HG03520 (cell line): ENCODE measurements around the gene TEX29.

Experiments
- ATAC-seq: cut with Tn5 transposase; IDR thresholded peaks from one replicate; pipeline ENCODE4 v1.9.1; 2021; ENCODE audit warnings: mild to moderate bottlenecking, moderate library complexity; ENCODE audit not compliant: unreplicated experiment

TEX29 gene

DNA sequence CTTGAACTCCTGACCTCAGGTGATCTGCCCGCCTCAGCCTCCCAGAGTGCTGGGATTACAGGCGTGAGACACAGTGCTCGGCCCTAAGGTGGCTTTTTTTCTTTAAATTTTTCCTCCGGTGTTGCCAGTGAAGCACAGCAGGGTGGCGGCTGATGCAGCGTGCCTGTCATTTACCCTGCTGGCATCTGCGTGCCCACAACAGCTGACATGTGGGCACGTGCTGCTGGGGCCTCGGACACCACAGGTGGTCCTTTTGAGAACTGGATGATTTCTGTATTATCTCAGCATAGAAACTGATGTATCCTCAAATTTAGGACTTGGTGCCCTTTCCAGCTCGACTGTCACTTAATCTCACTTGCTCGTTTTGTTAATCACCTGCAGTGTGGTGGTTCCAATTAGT is 31.2 kb upstream of the TEX29 start:
- ATAC-seq: no peak

DNA sequence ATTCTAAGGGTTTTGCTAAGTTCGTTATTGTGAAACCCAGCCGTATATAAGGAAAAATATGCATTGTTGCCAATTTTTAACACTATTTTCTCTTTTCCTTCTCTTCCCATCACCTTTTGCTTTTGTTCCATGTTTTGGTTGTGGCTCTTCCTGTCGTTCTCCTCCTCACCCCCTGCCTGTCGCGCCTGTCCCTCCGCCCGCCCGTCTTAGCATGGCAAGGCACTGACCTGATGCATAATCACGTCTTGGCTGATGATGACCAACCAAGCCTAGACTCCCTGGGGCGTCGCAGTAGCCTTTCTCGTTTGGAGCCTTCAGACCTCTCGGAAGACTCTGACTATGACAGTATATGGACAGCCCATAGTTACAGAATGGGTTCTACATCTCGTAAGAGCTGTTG is 28.5 kb upstream of the TEX29 start:
- ATAC-seq: no peak

DNA sequence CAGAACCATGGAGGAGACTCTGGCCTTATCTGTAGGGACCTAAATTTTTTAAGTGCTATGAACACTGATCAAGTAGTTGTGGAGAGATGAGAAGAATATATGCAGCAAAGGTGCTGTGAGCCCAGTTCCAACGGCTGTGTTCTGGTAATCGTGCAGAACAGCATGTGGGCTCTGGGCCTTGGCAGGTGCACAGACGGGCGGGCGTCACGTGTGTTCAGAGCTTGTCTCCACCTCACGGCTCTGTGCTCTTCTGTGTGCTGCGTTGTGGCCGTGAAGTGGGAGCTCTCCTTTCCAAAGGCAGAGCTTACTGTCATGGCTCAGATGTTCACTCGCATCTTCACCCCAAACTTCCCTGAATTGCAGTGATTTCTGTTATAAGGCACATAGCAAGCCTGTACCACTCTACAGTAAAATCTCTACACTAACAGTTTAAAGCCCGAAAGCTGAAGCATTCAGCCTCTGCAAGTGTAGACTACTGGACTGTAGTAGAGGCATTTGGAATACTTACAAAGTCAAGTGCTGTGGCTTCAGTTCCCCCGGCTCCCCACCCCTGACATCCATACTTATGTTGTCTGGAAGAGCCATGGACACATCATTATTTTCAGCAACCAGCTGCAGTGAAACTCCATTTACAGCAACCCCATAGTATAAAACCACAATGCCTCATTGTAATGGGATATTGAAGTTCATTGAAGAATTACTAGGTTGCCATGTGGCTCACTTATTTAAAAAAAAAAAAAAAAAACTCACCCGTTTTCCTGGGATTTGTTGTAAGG is 27.5 kb upstream of the TEX29 start:
- ATAC-seq: no peak

DNA sequence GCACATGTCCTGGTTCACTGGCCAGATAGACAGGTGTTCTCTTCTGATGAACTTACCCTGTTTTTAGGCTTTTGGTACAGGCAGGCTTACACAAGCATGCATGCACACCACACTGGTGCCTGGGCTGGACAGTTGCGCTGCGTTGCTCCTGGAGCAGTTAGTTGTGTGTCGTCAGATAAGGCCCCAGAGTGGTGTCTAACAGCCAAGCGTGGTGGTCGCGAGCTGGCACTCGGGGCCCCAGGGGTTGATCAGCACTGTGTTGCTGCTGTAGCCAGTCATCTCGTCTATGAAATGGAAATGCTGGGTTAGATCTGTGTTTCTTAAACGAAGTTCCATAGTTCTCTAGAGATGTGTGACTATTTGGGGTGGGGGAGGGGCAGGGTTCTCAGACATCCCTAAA is 24.6 kb upstream of the TEX29 start:
- ATAC-seq: no peak

DNA sequence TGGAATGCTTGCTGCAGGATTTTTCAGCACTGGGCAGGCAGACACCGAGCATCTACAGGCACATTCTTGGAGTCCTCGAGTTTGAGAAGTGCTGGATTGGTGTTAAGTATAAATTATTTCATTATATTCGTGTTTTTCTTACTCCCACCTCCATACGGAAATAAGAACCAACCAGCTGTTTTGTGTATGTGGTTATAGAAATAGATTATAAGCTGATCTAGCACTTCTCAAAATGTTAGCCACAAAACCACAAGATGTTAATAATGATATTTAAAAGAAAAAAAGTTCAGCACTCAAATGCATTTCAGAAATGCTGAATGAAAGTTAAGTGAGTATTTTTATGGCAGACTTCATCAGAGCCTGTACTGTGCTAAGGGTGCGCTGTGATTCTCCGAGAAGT is 24.0 kb upstream of the TEX29 start:
- no peak for ATAC-seq

DNA sequence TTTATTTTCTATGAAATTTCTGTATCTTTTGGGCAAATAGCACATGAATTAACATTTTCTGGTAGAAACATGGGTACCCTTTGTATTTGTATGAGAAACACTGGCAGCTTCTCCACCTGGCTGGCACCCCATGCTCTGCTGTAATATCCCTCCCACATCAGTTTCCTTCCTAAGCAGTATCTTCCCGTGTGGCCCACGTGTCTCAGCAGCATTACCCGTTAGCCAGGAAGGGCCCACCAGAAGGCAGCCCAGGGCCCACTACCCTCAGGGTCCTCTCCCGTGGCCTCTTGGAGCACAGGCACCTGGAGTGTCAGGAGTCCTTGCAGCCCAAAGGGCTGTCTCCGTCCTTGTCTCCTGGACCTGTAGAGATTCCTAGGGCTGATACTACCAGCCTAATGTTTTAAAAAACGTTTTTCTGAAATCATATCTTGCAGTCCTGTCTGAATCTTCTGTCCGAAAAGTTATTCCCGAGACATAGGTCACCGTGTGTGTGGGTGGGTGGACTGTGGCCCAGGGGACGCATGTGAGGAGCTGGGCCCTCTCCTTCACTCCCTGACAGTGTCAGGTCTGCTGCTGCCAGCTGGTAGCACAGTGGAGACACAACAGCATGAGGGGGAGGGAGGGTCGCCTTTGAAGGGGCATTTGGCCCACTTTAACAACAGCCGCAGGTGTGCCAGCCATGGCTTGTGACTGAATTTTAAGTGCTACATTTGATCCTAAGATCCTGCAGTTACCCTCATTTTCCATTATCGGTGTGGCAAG is 22.0 kb upstream of the TEX29 start:
- ATAC-seq: no peak

DNA sequence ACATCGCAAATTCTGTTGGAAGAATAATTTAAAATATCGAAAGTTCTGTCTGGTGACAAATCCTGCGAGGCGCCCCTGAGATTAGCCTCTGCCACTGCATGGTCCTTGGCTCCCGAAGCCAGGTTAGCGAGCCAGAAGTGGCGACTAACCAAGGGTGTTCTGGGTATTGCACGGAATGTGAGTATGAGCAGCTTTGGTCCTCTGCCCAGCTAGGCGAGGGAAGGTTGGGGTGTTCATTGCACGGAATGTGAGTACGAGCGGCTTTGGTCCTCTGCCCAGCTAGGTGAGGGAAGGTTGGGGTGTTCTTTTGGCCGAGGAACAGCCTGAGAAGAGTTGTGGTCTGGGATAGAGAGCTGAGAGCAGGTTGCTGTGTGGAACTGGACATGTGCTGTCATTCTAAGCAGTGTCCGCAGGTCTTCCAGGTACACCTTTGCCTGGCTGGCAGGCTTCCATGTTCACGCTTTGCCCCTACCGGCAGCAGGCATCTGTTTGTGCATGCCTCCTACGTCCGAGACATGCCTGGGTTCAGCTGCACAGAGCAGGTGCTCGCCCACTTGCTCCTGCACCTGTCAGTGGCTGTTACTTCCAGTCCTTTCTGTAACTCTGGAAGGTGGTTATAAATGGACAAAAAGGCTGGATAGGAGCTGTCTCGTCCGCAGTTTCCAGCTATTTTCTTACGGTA is 18.3 kb upstream of the TEX29 start:
- ATAC-seq: no peak

DNA sequence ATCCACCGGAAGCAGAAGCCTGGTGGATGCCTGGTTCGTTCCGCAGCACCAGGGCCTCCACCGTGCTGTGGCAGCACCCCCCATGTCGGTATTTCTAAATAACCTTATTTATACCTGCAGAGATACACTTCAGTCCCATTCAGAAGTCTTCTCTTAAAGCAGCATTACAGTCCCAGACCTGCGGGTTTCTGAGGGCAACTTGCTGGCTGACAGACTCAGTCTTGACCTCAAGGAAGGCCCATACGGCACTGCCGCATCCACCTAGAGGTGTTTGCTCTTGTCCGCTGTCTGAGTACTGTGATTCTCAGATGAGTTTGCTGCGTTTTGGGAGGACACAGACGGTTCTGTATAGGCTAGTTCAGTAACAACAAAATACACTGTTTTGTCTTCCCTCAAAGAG is 16.9 kb upstream of the TEX29 start:
- peak; percentile 5 for ATAC-seq

DNA sequence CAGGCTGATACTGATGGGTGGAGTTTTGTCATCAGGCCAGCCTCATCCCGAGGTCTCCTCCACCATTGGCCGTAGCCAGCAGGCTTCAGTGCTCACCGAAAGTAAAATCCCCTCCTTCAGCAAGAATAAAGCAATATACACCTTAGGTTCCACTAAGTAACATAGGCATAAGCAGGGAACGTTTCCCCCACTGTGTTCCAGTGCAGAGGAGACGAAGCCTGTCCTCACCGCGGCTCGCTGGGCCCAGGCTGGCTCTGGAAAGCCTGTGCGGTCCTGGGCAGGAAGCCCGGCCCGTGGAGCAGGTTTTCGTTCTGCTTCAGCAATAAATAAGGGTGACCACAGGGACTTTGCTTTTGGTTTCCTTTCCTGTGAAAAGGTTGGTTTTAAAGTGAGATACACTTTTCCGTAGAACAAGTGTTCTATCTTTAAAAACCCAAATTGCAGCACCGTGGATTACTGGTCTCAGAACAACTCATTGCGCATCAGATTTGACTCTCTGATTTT is 16.3 kb upstream of the TEX29 start:
- ATAC-seq: peak; percentile 80

DNA sequence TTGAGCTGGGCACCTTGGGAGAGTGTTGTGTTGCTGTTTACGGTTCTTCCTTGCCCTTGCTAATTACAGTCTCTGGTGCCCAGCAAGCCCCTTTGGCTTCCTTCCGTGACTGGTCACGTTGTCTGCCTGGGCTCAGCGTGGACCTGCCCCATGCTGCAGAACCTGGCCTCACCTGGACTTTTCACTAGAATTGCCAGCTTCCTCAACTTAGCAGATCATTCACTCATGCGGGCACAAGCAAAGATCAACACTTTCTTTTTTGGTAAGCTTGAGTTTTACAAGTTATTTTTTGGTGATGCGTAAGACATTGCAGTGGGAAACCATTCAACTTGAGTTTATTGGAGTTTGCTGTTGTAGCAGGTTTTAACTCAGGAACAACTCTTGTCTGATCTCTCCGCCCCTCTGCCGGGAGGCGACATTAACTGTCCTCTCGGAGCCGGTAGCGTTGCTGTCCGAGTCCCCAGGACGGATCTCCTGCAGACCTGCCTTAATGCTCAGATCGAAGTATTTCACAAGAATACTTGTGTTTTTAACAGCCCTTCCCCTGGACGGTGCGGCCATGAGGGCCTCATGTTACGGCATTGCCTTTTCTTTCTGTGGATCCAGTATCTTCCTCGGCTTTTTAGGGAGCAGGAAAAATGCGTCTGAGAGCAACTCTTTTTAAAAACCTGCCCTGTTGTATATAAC is 15.7 kb upstream of the TEX29 start:
- ATAC-seq: no peak

DNA sequence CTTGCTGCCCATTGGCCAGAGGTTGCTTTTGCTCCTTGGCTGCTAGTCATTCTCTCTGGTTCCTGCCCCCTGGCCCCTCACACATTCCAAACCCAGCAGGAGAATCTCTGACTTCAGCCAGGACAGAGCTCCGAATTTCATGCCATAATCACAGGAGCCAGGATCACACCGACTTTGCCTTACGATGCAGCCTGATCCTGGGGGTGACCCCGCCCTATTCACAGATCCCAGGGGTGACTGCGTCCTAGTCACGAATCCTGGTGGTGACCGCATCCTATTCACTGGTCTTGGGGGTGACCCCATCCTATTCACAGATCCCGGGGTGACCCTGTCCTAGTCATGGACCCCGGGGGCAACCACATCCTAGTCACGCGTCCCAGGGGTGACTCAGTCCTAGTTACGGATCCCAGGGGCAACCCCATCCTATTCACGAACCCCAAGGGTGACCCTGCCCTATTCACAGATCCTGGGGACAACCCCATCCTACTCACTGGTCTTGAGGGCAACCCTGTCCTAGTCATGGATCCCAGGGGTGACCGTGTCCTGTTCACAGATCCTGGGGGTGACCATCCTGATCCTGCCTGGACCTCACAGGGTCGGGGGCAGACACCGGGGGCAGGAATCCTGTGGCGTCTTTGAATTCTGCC is 7.4 kb upstream of the TEX29 start:
- no peak for ATAC-seq

DNA sequence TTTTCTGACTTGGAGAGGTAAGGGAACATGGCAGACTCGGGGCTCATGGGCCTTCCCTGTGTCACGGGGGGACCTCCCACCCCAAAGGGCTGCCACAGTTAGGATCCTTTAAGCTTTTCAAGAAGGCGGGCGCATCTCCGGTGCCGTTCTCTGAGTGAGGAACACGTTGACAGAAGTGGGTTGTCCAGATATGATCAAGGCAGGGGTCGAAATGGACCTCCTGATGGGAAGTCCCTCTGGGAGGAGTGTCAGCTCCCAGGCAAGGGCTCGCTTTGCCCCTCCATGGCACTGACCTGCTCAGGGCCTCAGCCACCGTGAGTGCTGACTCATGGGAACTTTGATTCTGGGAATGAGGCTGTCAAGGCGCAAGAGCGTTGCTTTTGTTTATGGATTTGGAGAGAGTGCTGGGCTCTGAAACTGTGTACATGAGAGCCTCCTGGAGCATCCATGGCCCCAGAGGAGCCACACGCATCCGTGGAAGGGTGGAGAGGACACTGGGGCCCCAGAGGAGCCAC is 6.5 kb upstream of the TEX29 start:
- ATAC-seq: no peak

DNA sequence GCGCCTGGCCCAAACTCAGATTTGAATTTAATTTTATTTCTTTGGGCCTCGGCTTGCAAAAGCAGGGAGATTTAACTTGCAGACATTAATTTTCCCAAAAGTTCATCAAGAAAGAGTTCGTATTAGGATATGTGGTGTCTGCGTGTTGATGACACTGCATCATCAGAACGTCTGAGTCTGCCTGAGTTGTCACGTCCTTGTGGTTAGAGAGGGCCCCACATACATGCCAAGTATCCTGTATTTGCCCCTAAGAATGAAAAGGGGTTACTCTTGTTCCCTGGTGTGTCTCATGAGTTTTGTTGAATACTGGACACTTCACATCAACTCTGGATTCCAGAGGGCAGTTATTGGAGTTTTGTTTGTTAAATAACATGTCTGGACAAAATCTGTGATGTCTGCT is 5.6 kb upstream of the TEX29 start:
- ATAC-seq: no peak

DNA sequence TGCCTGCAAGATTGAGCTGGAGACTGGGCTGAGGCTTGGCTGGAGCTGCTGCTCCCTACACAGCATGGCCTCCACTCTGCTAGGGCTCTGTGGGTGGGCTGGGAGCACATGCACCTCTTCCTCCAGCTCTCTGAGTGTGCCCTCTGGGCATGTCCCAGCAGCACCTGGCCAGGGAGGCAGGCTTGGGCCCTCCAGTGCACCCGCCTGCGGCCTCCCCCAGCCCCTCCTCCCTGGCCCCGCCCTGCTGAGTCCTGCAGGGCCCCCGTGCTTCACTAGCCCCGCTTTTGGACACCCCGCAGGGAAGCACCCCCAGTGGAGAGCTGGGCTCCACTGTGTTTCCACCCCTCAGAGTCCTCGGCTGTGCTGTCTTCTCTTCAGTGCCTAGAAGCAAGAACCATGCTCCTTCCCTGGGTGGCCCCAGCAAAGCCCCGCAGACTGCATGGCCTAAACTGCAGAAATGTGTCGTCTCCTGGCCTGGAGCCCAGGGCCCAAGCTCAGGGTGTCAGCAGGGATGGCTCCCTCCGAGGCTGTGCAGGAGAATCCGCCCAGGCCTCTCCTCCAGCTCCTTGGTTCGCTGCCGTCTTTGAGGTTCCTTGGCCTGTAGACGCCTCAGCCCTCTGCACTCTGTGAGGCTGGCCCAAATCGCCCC is 5.0 kb upstream of the TEX29 start:
- no peak for ATAC-seq

DNA sequence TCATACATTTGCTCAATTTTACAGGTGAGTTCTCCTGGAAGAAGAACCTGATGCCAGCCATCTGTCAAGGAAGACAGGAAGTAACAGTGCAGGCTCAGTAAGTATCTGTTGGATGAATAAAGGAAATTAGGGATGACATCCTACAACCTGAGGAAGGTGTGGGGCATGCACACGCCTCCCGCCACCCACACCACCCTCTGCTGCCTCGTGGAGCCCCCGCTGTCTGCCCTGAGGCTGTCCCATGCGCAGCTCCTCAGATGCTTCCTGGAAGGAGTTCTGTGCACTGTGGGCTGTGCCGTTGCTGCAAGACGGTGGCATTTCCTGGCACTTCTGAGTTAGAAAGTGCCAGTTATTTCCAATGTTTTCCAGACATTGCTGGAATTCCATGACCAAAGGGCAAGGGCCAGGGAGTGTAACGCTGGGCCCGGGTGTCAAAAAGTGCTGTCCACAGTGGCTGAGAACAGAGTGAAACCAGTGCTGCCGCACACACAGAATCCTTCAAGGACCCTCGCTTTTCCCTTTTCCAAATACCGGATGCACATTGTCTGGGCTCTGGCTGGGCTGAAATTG is 4.2 kb upstream of the TEX29 start:
- ATAC-seq: no peak

DNA sequence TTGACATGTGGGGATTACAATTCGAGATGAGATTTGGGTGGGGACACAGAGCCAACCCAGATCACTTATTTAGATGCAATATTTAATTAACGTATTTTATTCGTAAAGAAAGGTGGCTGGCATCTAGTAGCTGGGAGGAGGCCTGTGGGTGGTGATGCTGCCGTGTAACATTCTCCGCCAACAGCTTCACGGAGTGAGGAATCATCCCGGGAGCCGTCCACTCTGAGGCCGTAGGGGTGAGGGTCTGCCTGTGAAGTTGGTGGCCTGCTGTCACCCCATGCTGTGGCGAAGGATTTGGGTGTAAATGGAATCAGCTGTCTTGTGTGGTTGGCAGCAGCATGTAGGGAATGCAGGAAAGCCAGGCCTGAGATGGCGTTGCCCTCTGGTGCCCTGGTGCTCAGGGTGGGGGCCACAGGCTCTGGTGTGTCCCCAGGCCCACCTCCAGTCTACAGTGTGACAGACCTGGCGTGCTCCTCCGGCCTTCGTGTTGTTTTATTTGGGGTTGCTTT is 3.3 kb upstream of the TEX29 start:
- no peak for ATAC-seq

DNA sequence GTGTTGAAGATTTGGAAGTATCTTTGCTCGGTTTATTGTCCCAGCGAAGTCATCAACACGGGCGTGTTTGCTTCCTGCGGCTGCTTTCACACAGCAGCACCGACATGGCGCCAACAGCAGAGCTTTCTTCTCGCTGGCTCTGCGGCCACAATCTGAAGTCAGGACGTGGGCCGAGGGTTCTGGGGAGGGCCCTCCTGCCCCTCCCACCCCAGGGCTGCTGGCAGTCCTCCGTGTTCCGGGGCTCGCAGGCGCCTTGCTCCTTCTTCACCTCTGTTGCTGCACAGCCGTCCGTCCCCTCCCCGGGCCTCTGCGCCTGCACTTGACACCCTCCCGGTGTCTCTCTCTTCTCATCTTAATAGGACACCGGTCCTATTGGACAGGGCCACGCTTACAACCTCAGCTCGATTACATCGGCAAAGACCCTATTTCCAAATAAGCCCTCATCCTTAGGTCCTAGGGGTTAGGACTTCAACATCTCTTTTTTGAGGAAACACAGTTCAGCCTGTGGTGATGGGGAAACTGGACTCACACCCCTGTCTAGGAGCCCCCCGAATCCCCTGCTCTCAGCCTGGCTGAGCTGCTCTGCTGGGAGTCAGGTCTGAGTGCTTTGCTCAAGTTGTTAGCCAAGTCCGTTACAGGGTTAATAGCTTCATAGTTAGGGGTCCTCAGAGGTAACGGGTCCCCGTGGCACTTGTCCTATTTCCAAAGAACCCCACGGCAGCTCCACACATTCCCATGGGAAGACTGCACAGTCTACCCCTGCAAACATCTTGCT is 2.7 kb upstream of the TEX29 start:
- no peak for ATAC-seq

DNA sequence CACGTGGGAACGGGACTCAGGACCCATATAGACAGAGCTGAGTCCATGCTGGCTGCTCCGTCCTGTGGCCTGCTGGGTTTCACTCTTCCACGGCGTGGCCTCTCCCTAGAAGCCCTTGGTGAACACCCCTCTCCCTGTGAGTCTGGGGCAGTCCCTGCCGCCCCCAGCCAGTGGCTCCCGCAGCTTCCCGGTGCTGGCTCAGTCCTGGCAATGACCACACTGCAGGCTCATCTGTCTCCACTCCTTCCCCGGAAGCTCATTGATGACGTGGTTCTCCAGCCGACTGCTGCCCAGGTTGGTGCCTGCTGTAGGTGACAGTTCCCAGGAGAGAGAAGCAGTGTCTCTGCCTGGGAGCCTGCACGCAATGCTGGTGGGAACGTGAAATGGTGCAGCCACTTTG is 2.1 kb upstream of the TEX29 start:
- ATAC-seq: no peak

DNA sequence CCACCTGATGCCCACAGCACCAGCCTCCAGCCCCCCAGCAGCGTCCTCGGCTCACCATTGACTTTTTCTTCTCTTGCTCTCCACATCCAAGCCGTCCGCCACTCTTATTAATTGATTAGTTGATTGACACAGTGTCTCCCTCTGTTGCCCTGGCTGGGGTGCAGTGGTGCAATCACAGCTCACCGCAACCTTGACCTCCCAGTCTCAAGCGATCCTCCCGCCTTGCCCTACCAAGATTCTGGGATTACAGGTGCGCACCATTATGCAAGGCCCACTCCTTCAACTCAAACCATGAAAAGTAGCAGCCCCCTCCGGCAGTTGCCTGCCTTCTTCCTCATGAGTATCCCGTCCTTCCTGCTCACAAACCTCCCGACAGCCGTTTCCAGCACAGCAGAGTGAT is 921 bp upstream of the TEX29 start:
- no peak for ATAC-seq
